ENCODE measurements around the gene IRF2BP2. TPM values are rescaled to one million over a fixed set of nuclear protein-coding genes. Genes with fewer than 3 reads are reported as not detected.

IRF2BP2 gene
- total RNA-seq, 1 donor from 2014 or later = 199 TPM

DNA sequence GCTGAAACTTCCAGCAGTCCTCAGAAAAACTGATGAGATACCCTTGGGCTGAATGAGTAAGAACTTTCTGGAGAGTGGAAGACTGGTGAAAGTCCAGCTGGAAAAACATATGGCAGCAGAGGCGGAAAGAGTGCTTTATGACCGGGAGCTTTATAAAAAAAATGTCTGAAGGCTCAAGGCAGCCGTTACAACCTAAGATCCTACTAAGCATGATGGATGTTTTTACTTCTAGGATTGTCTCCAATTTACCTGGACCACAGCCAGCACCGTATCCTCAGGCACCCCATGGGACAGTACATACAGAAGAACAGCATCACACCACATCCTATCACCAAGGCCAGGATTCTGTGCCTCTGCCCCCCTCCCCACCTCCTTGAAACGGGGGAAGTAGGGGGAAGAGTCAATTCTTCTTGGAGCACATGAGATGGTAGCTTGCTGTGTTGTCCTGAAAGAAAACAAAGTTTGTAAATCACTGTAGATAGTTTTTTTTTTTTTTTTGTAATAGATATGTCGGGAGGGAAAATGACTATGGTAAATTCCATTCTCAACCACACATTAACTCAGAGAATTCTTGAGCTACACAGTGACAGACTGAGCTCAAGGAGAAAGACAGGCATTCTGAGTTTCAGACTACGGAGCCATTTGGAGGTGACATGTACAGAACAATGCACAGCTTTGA is 11.8 kb upstream of the IRF2BP2 start:
- TF ChIP-seq, protein P1, sequence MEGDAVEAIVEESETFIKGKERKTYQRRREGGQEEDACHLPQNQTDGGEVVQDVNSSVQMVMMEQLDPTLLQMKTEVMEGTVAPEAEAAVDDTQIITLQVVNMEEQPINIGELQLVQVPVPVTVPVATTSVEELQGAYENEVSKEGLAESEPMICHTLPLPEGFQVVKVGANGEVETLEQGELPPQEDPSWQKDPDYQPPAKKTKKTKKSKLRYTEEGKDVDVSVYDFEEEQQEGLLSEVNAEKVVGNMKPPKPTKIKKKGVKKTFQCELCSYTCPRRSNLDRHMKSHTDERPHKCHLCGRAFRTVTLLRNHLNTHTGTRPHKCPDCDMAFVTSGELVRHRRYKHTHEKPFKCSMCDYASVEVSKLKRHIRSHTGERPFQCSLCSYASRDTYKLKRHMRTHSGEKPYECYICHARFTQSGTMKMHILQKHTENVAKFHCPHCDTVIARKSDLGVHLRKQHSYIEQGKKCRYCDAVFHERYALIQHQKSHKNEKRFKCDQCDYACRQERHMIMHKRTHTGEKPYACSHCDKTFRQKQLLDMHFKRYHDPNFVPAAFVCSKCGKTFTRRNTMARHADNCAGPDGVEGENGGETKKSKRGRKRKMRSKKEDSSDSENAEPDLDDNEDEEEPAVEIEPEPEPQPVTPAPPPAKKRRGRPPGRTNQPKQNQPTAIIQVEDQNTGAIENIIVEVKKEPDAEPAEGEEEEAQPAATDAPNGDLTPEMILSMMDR (IDR thresholded peaks at IDR 0.05; ENCODE audit: partially characterized antibody, unreplicated experiment) = no peak
- H3K27me3 Mint-ChIP-seq (ENCODE audit: unreplicated experiment) = peaks cover 2% of the 10 kb centered on the region
- H3K4me1 Mint-ChIP-seq (ENCODE audit: low read depth, unreplicated experiment) = peaks cover 31% of the 10 kb centered on the region
- H3K36me3 Mint-ChIP-seq (ENCODE audit: unreplicated experiment) = no peaks in the 10 kb centered on the region
- H3K4me3 Mint-ChIP-seq (ENCODE audit: unreplicated experiment) = no peak overlapping the region
- no peak overlapping the region for H3K27ac Mint-ChIP-seq (ENCODE audit: unreplicated experiment)
- DNase-seq = no peak
- H3K9me3 Mint-ChIP-seq (ENCODE audit: unreplicated experiment) = peaks cover 2% of the 10 kb centered on the region

DNA sequence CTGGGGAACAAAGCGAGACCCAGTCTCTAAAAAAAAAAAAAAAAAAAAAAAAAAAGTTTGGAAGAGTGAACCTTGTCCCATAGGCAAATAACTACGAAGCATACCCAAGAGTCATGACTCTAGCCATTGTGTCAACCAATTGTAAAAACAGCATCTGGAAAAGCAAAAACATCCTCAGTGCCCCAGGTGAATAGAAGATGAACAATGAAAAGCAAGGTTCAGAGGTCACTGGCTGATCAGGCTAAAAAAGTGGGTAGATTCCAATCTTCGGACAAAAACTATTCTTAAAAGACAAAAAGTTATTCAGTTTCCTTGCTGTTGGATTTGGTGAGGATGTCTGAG is 11.1 kb upstream of the IRF2BP2 start:
- no peaks in the 10 kb centered on the region for H3K36me3 Mint-ChIP-seq (ENCODE audit: unreplicated experiment)
- peaks cover 31% of the 10 kb centered on the region for H3K4me1 Mint-ChIP-seq (ENCODE audit: low read depth, unreplicated experiment)

DNA sequence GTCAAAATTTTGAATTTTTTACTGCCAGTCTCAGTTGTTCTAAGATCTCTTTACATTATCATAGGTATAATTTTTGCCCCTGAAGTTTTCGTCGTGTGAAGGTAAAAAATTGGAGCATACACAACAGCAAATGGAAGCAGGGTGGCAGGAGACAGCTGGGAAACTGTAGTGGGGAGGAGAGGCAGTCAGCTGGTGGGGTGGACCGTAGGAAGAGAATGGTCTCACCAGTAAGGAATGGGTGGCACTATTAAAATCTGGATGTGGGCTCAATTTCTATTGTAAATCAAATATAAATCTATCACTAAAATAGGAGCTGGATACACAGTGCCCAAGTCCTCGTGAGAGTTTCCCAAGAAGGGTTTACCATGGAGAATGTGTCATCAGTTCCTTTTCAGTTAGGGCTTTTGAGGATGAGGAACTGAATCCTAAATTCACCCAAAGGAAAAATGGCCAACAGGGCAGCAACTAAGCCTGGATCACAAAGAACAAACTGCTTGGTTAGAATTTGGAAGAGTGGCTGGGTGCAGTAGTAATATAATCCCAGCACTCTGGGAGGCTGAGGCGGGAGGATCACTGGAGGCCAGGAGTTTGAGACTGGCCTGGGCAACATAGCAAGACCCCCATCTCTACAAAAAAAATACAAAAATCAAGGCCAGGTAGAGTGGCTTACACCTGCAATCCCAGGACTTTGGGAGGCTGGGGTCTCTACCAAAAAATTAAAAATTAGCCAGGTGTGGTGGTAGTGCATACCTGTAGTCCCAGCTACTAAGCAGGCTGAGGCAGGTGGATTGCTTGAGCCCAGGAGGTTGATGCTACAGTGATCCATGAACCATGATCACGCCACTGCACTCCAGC is 10.5 kb upstream of the IRF2BP2 start:
- peak overlapping the region; percentile 7 for H3K4me3 Mint-ChIP-seq (ENCODE audit: unreplicated experiment)
- no peaks in the 10 kb centered on the region for H3K36me3 Mint-ChIP-seq (ENCODE audit: unreplicated experiment)
- H3K9me3 Mint-ChIP-seq (ENCODE audit: unreplicated experiment) = peaks cover 2% of the 10 kb centered on the region
- H3K27me3 Mint-ChIP-seq (ENCODE audit: unreplicated experiment) = peaks cover 2% of the 10 kb centered on the region
- peak overlapping the region; percentile 57 for H3K27ac Mint-ChIP-seq (ENCODE audit: unreplicated experiment)
- H3K4me1 Mint-ChIP-seq (ENCODE audit: low read depth, unreplicated experiment) = peaks cover 31% of the 10 kb centered on the region
- TF ChIP-seq, protein P1 (IDR thresholded peaks at IDR 0.05; ENCODE audit: partially characterized antibody, unreplicated experiment) = no peak
- DNase-seq = no peak

More for the DNA sequence above, 11.1 kb upstream of the IRF2BP2 start:
- Mint-ChIP-seq H3K4me3 (ENCODE audit: unreplicated experiment) (no peak overlapping the region), H3K27ac (ENCODE audit: unreplicated experiment) (no peak overlapping the region), H3K9me3 (ENCODE audit: unreplicated experiment) (peaks cover 2% of the 10 kb centered on the region), H3K27me3 (ENCODE audit: unreplicated experiment) (peaks cover 2% of the 10 kb centered on the region)
- DNase-seq = no peak
- TF ChIP-seq, protein P1 (IDR thresholded peaks at IDR 0.05; ENCODE audit: partially characterized antibody, unreplicated experiment) = no peak

DNA sequence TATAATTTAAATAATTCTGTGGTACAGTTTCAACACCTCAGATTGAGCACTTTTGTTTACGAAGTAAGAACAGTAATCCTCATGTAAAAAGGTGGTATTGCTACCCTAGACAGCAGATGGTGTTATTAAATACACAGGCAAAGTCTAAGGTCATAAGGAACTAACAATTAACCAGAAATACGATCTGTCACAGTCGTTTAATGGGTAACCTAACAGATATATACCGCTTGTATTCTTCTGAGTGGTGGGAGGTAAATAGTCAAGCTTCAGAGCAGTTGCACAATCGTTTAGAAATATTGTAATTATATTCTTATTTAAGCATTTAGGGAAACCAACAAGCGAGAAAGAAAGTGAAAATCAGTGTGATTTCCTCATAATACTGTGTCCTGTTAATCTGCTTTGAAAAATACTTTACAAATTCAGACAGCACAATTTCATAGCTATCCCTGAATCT is 9.8 kb upstream of the IRF2BP2 start:
- Mint-ChIP-seq H3K36me3 (ENCODE audit: unreplicated experiment) (no peaks in the 10 kb centered on the region), H3K9me3 (ENCODE audit: unreplicated experiment) (peaks cover 2% of the 10 kb centered on the region), H3K4me3 (ENCODE audit: unreplicated experiment) (peak overlapping the region; percentile 7), H3K27ac (ENCODE audit: unreplicated experiment) (peak overlapping the region; percentile 57), H3K4me1 (ENCODE audit: low read depth, unreplicated experiment) (peaks cover 31% of the 10 kb centered on the region), H3K27me3 (ENCODE audit: unreplicated experiment) (peaks cover 2% of the 10 kb centered on the region)
- DNase-seq = no peak
- TF ChIP-seq, protein P1 (IDR thresholded peaks at IDR 0.05; ENCODE audit: partially characterized antibody, unreplicated experiment) = no peak

GRCh38 chr1:234619071-234619480 is 9.1 kb upstream of the IRF2BP2 start:
- DNase-seq = no peak
- Mint-ChIP-seq H3K4me3 (ENCODE audit: unreplicated experiment) (peak overlapping the region; percentile 55), H3K4me1 (ENCODE audit: low read depth, unreplicated experiment) (peaks cover 34% of the 10 kb centered on the region), H3K27ac (ENCODE audit: unreplicated experiment) (peak overlapping the region; percentile 89), H3K9me3 (ENCODE audit: unreplicated experiment) (peaks cover 2% of the 10 kb centered on the region), H3K36me3 (ENCODE audit: unreplicated experiment) (no peaks in the 10 kb centered on the region), H3K27me3 (ENCODE audit: unreplicated experiment) (peaks cover 2% of the 10 kb centered on the region)
- TF ChIP-seq, protein P1 (IDR thresholded peaks at IDR 0.05; ENCODE audit: partially characterized antibody, unreplicated experiment) = no peak

Data from glutamatergic neuron (in vitro differentiated cells).